GM18870 (cell line): ENCODE data around the gene ZSCAN22.

Experiments
- ATAC-seq: cut with Tn5 transposase; IDR thresholded peaks from one replicate; pipeline ENCODE4 v1.9.1; 2021; ENCODE audit warnings: moderate library complexity; ENCODE audit not compliant: unreplicated experiment

The ZSCAN22 gene

DNA sequence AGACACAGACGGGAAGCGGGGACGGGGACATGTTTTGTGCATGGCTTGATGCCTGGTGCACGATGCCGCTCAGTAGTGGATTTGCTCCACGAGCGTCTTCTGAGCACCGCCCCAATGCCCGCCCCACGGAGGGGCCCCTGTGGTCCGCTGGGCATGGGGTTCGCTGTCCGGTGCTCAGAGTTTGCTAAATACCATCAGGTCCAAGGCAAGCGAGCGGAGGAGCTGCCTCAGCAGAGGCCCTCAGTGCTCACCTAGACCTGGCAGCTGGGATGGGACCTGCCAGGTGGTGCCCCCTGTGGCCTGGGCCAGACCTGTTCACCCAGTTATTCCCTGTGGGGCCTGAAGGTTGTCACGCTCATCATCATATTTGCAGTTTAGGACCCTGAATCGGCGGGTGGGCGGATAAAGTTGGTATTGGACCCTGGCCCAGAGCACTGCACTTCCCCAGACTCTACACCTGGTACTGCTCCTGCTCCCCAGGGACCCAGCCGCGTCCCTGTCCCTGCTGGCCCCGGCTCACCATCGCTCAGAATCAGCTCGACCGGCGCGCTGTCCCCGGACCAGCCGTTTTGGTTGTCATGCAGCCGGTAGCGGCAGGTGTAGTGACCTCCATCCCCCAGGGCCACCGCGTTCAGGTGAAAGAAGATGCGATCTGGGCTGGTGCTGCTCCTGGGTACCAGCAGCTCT, 24.2 kb downstream of the ZSCAN22 start:
- ATAC-seq, result no peak

- ATAC-seq, result no peak
These were observed 24.7 kb downstream of the ZSCAN22 start for GRCh38 chr19:58351558-58351878.

DNA sequence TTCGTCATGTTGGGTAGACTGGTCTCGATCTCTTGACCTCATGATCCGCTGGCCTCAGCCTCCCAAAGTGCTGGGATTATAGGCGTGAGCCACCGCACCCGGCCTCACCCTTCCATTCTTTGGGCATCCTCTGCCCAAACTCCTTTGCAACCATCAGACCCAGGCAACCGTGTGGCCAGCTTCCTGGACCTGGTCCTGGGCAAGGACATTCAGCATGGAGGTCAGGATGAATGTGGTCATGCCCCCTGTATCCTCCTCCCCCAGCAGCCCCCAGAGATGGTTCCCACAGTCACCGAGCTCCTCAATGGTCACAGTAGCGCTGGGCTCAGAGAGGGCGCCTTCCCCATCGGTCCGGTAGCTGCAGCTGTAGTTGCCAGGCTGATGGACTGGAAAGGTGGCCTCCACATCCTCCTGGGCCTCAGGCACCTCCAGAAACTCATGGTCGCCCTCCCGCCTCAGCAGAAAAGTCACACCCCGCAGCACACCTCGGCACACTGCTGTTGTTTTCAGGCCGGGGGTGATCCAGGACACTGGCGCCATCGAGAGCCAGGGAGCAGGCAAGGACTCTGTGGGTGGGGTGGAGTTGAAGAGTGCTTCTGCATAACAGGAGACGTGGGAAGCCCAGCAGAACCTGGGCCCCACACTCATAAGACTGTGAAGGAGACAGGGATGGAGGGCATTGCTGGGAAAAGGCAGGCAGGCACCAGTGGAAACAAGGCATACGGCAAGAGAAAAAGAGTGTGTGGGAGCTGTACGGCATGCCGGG, 25.4 kb downstream of the ZSCAN22 start:
- no peak for ATAC-seq

DNA sequence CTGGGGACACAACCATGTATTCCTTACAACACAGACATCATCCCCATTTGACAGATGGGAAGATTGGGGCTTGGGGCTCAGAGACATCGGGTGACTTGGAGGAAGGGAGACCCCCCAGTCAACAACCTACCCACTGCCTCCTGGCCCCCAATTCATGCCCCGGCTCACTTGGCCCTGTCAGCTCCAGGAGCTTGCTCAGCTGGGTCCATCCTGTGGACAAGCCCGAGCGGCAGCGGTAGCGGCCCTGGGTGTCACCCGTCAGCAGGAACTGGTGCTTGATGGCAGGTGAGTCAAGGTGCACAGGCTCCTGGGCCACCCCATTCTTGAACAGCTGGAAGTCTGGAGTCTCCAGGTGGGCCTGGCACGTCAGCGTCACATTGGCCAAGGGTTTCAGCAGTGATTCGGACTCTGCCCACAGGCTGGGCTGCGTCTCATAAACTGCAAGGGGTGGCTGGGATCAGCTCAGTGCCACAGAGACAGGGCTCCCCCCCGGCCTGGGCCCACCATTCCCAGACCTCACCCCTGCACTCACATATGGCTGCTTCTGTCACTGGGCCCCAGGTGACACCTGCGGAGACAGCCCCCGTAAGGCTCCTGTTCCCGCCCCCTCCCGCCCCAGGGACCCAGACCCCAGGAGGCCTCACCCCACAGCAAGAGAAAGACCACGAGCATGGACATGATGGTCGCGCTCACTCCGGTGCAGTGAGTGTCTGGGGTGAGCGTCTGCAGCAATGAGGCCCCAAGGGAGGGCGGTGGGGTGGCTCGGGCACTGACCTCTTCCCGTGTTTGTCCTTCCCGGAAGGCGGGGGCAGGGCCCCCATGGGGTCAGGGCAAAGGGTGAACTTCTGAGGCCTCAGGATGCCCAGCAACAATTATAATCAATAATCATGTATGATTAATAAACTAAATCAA, 26.2 kb downstream of the ZSCAN22 start, which contains the start of gene A1BG:
TSS of gene A1BG (minus strand) at position 733 of the 912 bp plus-strand sequence. CDS start at position 678, 55 bp downstream.
- ATAC-seq, result no peak

DNA sequence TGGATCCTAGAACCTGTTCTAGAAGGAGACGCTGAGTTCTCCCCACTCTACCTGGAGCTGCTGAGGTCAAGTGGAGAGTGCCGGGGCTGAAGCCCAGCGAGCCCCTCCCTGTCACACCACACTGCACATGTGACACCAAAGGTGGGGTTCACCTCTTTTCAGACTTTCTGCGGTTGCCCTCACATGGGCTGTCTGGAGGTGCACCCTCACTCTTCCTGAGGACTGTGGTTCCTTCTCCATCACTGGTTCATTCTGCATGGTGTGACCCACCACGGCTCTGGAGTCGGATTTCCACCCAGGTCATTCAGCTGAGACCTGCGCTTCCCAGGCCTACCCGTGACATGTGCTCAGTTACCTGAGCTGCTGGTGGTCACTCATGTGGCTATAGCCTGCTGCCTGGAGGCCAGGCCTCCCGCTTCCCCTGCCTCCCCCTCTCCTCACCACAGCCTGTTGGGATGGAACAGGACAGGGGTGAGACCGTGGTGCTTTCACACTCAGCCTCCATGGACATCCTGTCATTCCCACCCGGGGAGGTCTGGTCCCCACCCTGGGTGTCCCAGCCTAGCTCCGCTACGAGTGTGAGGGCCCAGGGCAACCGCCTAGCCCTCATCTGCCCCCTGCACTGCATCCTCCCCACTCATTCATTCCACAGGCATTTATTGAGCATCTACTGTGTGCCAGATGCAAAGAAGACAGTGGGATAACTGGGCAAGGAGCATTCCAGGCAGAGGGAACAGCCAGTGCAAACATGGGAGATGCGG, 27.1 kb downstream of the ZSCAN22 start:
- ATAC-seq, result no peak

- no peak for ATAC-seq
These were observed 27.8 kb downstream of the ZSCAN22 start for GRCh38 chr19:58354478-58355030.

GRCh38 chr19:58355215-58355796, 28.5 kb downstream of the ZSCAN22 start:
- no peak for ATAC-seq

- ATAC-seq, result no peak
These were observed 29.3 kb downstream of the ZSCAN22 start for GRCh38 chr19:58355908-58356765.

DNA sequence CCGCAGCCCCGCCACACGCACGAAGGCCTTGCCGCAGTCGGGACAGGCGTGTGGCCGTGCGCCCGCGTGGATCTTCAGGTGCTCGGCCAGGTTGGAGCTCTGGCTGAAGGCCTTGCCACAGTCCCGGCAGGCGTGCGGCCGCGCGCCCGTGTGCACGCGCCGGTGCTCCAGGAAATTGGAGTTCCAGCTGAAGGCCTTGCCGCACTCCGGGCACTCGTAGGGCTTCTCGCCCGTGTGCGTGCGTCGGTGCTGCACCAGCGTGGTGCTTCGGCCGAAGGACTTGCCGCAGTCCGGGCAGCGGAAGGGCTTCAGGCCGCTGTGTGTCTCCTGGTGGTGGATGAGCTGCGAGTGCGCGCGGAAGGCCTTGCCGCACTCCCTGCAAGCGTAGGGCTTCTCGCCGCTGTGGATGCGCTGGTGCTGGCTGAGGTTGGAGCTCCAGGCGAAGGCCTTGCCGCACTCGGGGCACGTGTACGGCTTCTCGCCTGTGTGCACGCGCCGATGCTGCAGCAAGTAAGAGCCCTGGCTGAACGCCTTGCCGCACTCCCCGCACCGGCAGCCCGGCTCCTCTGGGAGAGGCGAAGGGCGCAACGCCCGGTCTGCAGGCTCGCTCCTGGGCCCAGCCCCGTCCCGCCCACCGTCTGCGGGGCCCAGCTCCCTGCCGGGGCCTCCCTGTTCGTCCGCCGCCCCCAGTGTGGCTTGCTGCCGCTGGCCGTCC, 30.1 kb downstream of the ZSCAN22 start:
- ATAC-seq, result no peak

GRCh38 chr19:58357481-58358145, 30.8 kb downstream of the ZSCAN22 start:
- ATAC-seq, result no peak

GRCh38 chr19:58361900-58362271, 35.1 kb downstream of the ZSCAN22 start:
- ATAC-seq, result no peak

DNA sequence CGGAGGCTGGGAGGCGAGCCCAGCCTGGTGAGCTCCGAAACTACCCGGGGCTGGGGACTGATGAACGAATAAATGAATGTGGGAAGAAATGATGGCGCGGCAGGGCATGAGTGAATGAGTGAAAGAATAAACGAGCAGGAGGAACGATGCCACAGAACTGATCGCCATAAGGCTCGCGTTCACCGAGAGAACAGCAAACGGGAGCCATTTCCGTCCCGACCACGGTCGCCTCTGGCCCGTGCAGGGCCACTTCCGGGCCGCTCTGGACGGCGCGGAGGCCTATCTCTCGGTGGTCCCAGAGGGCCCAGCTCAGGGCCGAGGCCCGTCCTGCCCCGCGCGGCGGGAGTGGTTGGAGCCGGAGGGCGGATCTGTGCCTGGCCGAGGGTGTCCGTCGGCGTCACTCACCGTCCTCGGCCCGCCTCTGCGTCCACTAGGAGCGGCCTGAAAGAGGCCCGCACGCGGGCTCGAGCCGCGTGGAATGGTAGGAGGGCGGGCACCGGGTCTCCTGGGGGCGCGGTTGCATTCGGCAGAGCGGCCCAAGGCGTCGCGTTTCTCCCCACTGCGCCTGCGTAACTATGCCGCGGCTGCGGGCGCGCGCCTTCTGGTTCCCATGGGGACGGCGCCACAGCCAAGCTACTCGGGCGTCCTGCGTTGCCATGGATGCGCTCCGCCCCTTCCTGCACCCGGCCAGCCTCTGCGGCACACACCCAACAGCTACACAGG, 35.6 kb downstream of the ZSCAN22 start, which contains the start of gene ZNF497:
TSS of gene ZNF497 (minus strand) at position 480 of the 723 bp plus-strand sequence. CDS start 5,116 bp downstream, outside the sequence.
- peak; percentile 71 for ATAC-seq

DNA sequence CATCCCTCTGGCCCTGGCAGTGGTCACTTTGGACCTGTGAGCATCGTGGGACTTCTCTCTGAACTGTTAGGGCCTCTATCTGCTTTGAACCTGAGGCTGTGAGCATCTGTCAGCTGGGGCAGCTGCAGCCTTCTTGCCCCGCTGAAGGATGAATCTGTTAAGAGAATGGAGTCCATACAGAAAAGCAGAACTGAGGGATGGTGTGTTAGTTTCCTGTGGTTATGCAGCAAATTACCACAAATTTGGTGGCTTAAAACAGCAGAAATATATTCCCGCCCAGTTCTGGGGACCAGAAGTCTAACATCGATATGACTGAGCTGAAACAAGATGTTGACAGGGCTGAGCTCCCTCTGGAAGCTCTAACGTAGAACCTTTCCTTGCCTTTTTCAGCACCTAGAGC, 37.4 kb downstream of the ZSCAN22 start:
- no peak for ATAC-seq

- ATAC-seq, result no peak
These were observed 40.0 kb downstream of the ZSCAN22 start for GRCh38 chr19:58366585-58367430.

- ATAC-seq, result no peak
These were observed 41.1 kb downstream of the ZSCAN22 start for GRCh38 chr19:58367698-58368454.
